ENCODE measurements around the gene CLDN22. TPM values are rescaled to one million over a fixed set of nuclear protein-coding genes. Genes with fewer than 3 reads are reported as not detected.

The CLDN22 gene
- total and polyA plus RNA-seq, 10 of the 15 experiments (the other 5 are each of a cell fraction or from before 2014, with no cell fraction given) = not detected

DNA sequence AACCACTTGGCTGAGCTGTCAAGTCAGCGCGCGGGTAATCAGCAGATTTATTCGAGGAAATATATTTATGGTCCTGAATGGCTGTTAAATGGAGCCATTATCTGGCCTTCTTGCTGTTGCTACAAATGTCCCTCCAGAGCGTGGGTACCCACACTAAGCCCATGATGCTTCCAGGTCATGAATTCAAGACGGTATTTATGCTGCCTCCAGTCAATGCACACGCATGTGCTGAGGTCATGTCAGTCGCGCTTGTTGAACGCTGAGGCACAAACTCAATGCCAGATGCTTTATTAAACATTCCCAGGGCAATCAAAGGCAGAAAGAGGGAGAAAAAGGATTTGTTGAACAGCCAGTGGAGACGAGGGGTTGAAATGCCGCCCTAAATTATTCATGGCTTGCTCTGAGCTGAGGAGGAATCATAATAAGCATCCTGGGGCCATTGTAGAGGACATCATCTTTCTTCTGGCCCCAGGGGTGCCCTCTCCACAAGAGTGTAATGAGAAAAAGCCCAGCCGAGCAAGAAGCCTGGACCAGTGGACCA lies 38.2 kb upstream of the CLDN22 start:
- Histone ChIP-seq H3K27me3 (replicated peaks in 1 of 2; ENCODE audit: control insufficient read depth in 2 of 2, insufficient read depth in 2 of 2, low read length in 1 of 2) (no peaks in the 10 kb centered on the region), H3K79me2 (ENCODE audit: control insufficient read depth, insufficient read depth, low read length) (no peaks in the 10 kb centered on the region), H3K4me3 (no peak overlapping the region), H3K4me1 (ENCODE audit: control insufficient read depth, insufficient read depth, low read length) (no peaks in the 10 kb centered on the region), H3K36me3 (ENCODE audit: control insufficient read depth in 2 of 2, insufficient read depth in 2 of 2, low read length in 1 of 2) (no peaks in the 10 kb centered on the region), H2AFZ (ENCODE audit: control insufficient read depth, low read depth, low read length) (no peak overlapping the region), H4K20me1 (ENCODE audit: control insufficient read depth, insufficient read depth) (no peaks in the 10 kb centered on the region), H3K9ac (ENCODE audit: control insufficient read depth, insufficient read depth, low read length) (no peak overlapping the region), H3K27ac (ENCODE audit: control insufficient read depth, insufficient read depth) (no peak overlapping the region), H3K4me2 (ENCODE audit: control insufficient read depth, insufficient read depth) (no peak overlapping the region), H3K9me3 (replicated peaks; ENCODE audit: control insufficient read depth, insufficient read depth, low read length) (no peaks in the 10 kb centered on the region)
- in situ Hi-C loops (cut with MboI) (no loop called here), intact Hi-C loops (cut with micrococcal nuclease; ENCODE audit: unreplicated experiment) (no loop called here)
- no peak for ATAC-seq
- ChIA-PET POLR2A (no interaction called here), RAD21 (ENCODE audit: unreplicated experiment) (no interaction called here), SMC1A (ENCODE audit: uncharacterized antibody, unreplicated experiment) (no interaction called here), CTCF (no interaction called here)
- no peak for DNase-seq (ENCODE audit: low read depth, low spot score)
- TF ChIP-seq HDAC6 (IDR thresholded peaks at IDR 0.05; ENCODE audit: unreplicated experiment) (no peak), LARP7 (IDR thresholded peaks at IDR 0.05) (no peak), STAT1 (conservative IDR thresholded peaks at IDR 0.05) (no peak)
- WGBS (ENCODE audit: insufficient coverage, insufficient replicate concordance, low lambda C conversion rate, missing lambda C conversion rate) = 47% methylated on average over 13 of the region's 13 CpGs
- BruUV-seq (replicated peaks) = no TSS peak
- no peak for FAIRE-seq

DNA sequence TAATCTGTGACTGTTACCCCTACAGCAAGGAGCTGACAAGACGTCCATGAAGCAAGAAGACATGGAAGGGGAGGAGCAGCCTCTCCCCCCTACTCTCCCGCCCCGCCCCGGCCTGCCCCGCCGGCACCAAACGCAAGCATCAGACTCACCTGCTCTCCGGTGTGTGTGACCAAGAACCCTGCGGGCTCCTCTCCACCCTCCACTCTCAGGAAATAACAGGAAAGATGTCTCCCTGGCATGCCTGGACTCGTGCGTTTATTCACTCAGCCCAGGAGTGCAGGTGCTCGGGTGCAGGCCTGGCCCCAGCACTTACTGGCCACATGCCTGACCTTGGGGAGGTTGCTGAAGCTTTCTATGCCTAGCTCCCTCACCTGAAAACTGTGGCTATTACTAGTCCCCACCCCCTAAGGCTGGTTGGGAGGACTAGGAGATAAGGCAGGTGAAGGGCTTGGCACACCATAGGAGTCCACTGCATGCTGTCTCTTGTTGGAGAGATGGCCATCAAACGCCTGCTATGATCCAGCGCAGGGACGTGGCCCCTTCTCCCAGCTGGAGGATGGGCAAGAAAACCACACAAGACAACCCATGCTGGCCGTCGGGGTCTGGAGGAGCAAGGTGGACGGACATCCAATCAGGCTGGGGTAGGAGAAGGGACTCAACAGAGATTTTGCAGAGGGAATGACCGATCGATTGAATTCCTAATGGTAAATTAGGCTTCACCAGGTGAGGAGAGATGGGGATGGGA lies 37.0 kb upstream of the CLDN22 start:
- no peak overlapping the region for H2AFZ ChIP-seq (ENCODE audit: control insufficient read depth, low read depth, low read length)

More for the DNA sequence above, 37.0 kb upstream of the CLDN22 start:
- Histone ChIP-seq H3K4me2 (ENCODE audit: control insufficient read depth, insufficient read depth) (no peak overlapping the region), H4K20me1 (ENCODE audit: control insufficient read depth, insufficient read depth) (no peaks in the 10 kb centered on the region), H3K36me3 (ENCODE audit: control insufficient read depth in 2 of 2, insufficient read depth in 2 of 2, low read length in 1 of 2) (no peaks in the 10 kb centered on the region), H3K27me3 (replicated peaks in 1 of 2; ENCODE audit: control insufficient read depth in 2 of 2, insufficient read depth in 2 of 2, low read length in 1 of 2) (no peaks in the 10 kb centered on the region), H3K4me3 (no peak overlapping the region), H3K79me2 (ENCODE audit: control insufficient read depth, insufficient read depth, low read length) (no peaks in the 10 kb centered on the region), H3K9ac (ENCODE audit: control insufficient read depth, insufficient read depth, low read length) (no peak overlapping the region), H3K27ac (ENCODE audit: control insufficient read depth, insufficient read depth) (no peak overlapping the region), H3K4me1 (ENCODE audit: control insufficient read depth, insufficient read depth, low read length) (no peaks in the 10 kb centered on the region), H3K9me3 (replicated peaks; ENCODE audit: control insufficient read depth, insufficient read depth, low read length) (no peaks in the 10 kb centered on the region)
- ChIA-PET SMC1A (ENCODE audit: uncharacterized antibody, unreplicated experiment) (no interaction called here), RAD21 (ENCODE audit: unreplicated experiment) (no interaction called here), POLR2A (no interaction called here), CTCF (no interaction called here)
- 49% methylated on average over 15 of the region's 20 CpGs for WGBS (ENCODE audit: insufficient coverage, insufficient replicate concordance, low lambda C conversion rate, missing lambda C conversion rate)
- in situ Hi-C loops (cut with MboI) = no loop called here
- ATAC-seq (no peak), FAIRE-seq (no peak), DNase-seq (ENCODE audit: low read depth, low spot score) (no peak)
- TF ChIP-seq ETV6 (conservative IDR thresholded peaks at IDR 0.05 in 1 of 2, IDR thresholded peaks at IDR 0.05 in 1 of 2; ENCODE audit: borderline replicate concordance in 1 of 2, low read depth in 1 of 2) = no peak
- no peak for TF ChIP-seq MYC (IDR thresholded peaks at IDR 0.05; ENCODE audit: insufficient read depth, insufficient read length, insufficient replicate concordance, low read length, severe bottlenecking)
- no TSS peak for BruUV-seq (replicated peaks)
- intact Hi-C loops (cut with micrococcal nuclease; ENCODE audit: unreplicated experiment) = no loop called here

Data from GM12878 (cell line).